IMR-90 (cell line): ENCODE results near the gene SLC31A1. TPM values are rescaled to one million over a fixed set of nuclear protein-coding genes. Genes with fewer than 3 reads are reported as not detected.

Experiments used
- ATAC-seq: fragments of 200-7000 bp; cut with Tn5 transposase; 2 replicates; pipeline ENCODE4 v1.9.1; 2020; ENCODE audit warnings: low read depth, mild to moderate bottlenecking, moderate library complexity
- BruUV-seq: library from RNA; stranded (reverse); fragments of 400-500 nt; replicated peaks from 2 replicates; lab custom pipeline; 2021; lab: Mats Ljungman, UMichigan
- CTCF ChIA-PET: fragments of 300-600 bp; formaldehyde crosslinking; extraction: SDS; loops from one replicate; lab custom pipeline; 2021; ENCODE audit warnings: antibody characterized with exemption; lab: Yijun Ruan, JAX
- POLR2A ChIA-PET: fragments of 300-600 bp; sonication (Branson Sonifier 250); formaldehyde crosslinking; loops from one replicate; lab custom pipeline; 2022; ENCODE audit warnings: antibody characterized with exemption; ENCODE audit not compliant: unreplicated experiment; lab: Charles Lee
- DNase-seq: peaks from one replicate; pipeline ENCODE4 v3.0.0; 2013
- H2AFZ ChIP-seq: replicated peaks from 2 replicates; pipeline ENCODE3; 2013; ENCODE audit warnings: low read length, mild to moderate bottlenecking; ENCODE audit not compliant: poor library complexity
- H2AK5ac ChIP-seq: 2 replicates; pipeline ENCODE4 v1.6.1; 2013; ENCODE audit warnings: low read depth, low read length, inconsistent platforms
- H2AK9ac ChIP-seq: replicated peaks from 2 replicates; pipeline ENCODE3; 2013; ENCODE audit warnings: mild to moderate bottlenecking, low read depth, low read length, moderate library complexity; ENCODE audit not compliant: poor library complexity
- H2BK120ac ChIP-seq: 2 replicates; pipeline ENCODE4 v1.6.1; 2013; ENCODE audit warnings: low read depth, low read length, inconsistent platforms
- H2BK15ac ChIP-seq: 3 replicates; pipeline ENCODE4 v1.6.1; 2013; ENCODE audit warnings: low read depth, low read length, inconsistent platforms
- H2BK20ac ChIP-seq: 2 replicates; pipeline ENCODE4 v1.6.1; 2013; ENCODE audit warnings: low read depth, mild to moderate bottlenecking, inconsistent platforms, low read length, moderate library complexity
- H2BK5ac ChIP-seq: 2 replicates; pipeline ENCODE4 v1.6.1; 2013; ENCODE audit warnings: mild to moderate bottlenecking, low read depth, low read length, inconsistent platforms; ENCODE audit not compliant: poor library complexity, severe bottlenecking
- H3K14ac ChIP-seq: replicated peaks from 2 replicates; pipeline ENCODE4 v1.6.1; 2013; ENCODE audit warnings: low read depth, low read length, inconsistent platforms
- H3K18ac ChIP-seq: 2 replicates; pipeline ENCODE4 v1.6.1; 2013; ENCODE audit warnings: low read depth, low read length, control low read depth
- H3K23ac ChIP-seq: 2 replicates; pipeline ENCODE4 v1.6.1; 2013; ENCODE audit warnings: low read depth, low read length, inconsistent platforms
- H3K27ac ChIP-seq: 2 replicates; pipeline ENCODE4 v1.5.1; 2013; ENCODE audit warnings: mild to moderate bottlenecking, control low read depth, low read length; ENCODE audit not compliant: insufficient read depth
- H3K27me3 ChIP-seq: 2 replicates; pipeline ENCODE4 v1.6.1; 2013; ENCODE audit warnings: low read length; ENCODE audit not compliant: control insufficient read depth, insufficient read depth
- H3K36me3 ChIP-seq: 2 replicates; pipeline ENCODE4 v1.6.1; 2013; ENCODE audit warnings: low read length, mixed read lengths; ENCODE audit not compliant: control insufficient read depth, insufficient read depth
- H3K4ac ChIP-seq: 2 replicates; pipeline ENCODE4 v1.6.1; 2013; ENCODE audit warnings: low read depth, low read length, inconsistent platforms
- H3K4me1 ChIP-seq: 2 replicates; pipeline ENCODE4 v1.6.1; 2013; ENCODE audit warnings: low read length, mixed read lengths; ENCODE audit not compliant: control insufficient read depth, insufficient read depth
- H3K4me2 ChIP-seq: 2 replicates; pipeline ENCODE4 v1.6.1; 2013; ENCODE audit warnings: low read depth, mild to moderate bottlenecking, control low read depth, low read length, moderate library complexity
- H3K4me3 ChIP-seq: 2 replicates; pipeline ENCODE4 v1.5.1; 2013; ENCODE audit warnings: low read depth, mild to moderate bottlenecking, control low read depth, low read length, moderate library complexity; ENCODE audit not compliant: insufficient read depth
- H3K56ac ChIP-seq: 2 replicates; pipeline ENCODE4 v1.6.1; 2013; ENCODE audit warnings: low read length, inconsistent platforms; ENCODE audit not compliant: insufficient read depth; ENCODE audit errors: extremely low read depth
- H3K79me1 ChIP-seq, 2 experiments: 2 replicates each; pipeline ENCODE4 v1.6.1; 2013; ENCODE audit warnings: low read length in 2 of 2, inconsistent platforms in 1 of 2, low read depth in 1 of 2
- H3K9ac ChIP-seq: 2 replicates; pipeline ENCODE4 v1.6.1; 2013; ENCODE audit warnings: low read depth, low read length, control low read depth
- H3K9me1 ChIP-seq: 2 replicates; pipeline ENCODE4 v1.6.1; 2013; ENCODE audit warnings: low read length, inconsistent platforms; ENCODE audit not compliant: insufficient read depth
- H3K9me3 ChIP-seq: 2 replicates; pipeline ENCODE4 v1.6.1; 2013; ENCODE audit warnings: low read length; ENCODE audit not compliant: control insufficient read depth, insufficient read depth
- H4K20me1 ChIP-seq: 2 replicates; pipeline ENCODE4 v1.6.1; 2013; ENCODE audit warnings: low read length, inconsistent platforms; ENCODE audit not compliant: insufficient read depth
- H4K5ac ChIP-seq: 2 replicates; pipeline ENCODE4 v1.6.1; 2013; ENCODE audit warnings: mild to moderate bottlenecking, low read depth, low read length, control low read depth
- H4K8ac ChIP-seq, 2 experiments: 2 replicates each; pipeline ENCODE4 v1.6.1; 2013; ENCODE audit warnings: low read depth in 2 of 2, low read length in 2 of 2, control low read depth in 1 of 2, inconsistent platforms in 1 of 2
- H4K91ac ChIP-seq: 2 replicates; pipeline ENCODE4 v1.6.1; 2013; ENCODE audit warnings: low read depth, low read length, inconsistent platforms; ENCODE audit not compliant: insufficient read depth
- CEBPB ChIP-seq: IDR thresholded peaks from 2 replicates; pipeline ENCODE4 v1.6.1; 2012; ENCODE audit warnings: low read depth, low read length, improper control_type of control experiment
- CHD1 ChIP-seq: IDR thresholded peaks from 2 replicates; pipeline ENCODE4 v1.6.1; 2012; ENCODE audit warnings: low read depth, low read length, improper control_type of control experiment
- CTCF ChIP-seq: conservative IDR thresholded peaks from 2 replicates; pipeline ENCODE4 v1.5.1; 2012; ENCODE audit warnings: mild to moderate bottlenecking, low read depth, low read length, improper control_type of control experiment
- ELK1 ChIP-seq: fragments of 150-350 bp; IDR thresholded peaks from 2 replicates; pipeline ENCODE4 v1.6.1; 2016; ENCODE audit warnings: low read depth, mild to moderate bottlenecking, low read length, moderate library complexity, borderline replicate concordance
- FOS ChIP-seq: fragments of 150-350 bp; IDR thresholded peaks from 2 replicates; pipeline ENCODE4 v1.6.1; 2016; ENCODE audit warnings: low read depth, low read length
- MAFK ChIP-seq: IDR thresholded peaks from 2 replicates; pipeline ENCODE4 v1.6.1; 2012; ENCODE audit warnings: low read depth, low read length, improper control_type of control experiment
- MAZ ChIP-seq: IDR thresholded peaks from 2 replicates; pipeline ENCODE4 v1.6.1; 2012; ENCODE audit warnings: low read depth, mild to moderate bottlenecking, low read length, improper control_type of control experiment, moderate library complexity, borderline replicate concordance
- MXI1 ChIP-seq: IDR thresholded peaks from 2 replicates; pipeline ENCODE4 v1.6.1; 2012; ENCODE audit warnings: low read depth, mild to moderate bottlenecking, low read length, moderate library complexity, borderline replicate concordance
- POLR2A ChIP-seq: IDR thresholded peaks from 2 replicates; pipeline ENCODE4 v1.6.1; 2012; ENCODE audit warnings: mild to moderate bottlenecking, low read depth, low read length
- RAD21 ChIP-seq: IDR thresholded peaks from 2 replicates; pipeline ENCODE4 v1.6.1; 2012; ENCODE audit warnings: low read length, improper control_type of control experiment
- RCOR1 ChIP-seq: IDR thresholded peaks from 2 replicates; pipeline ENCODE4 v1.6.1; 2012; ENCODE audit warnings: mild to moderate bottlenecking, low read length, improper control_type of control experiment; ENCODE audit not compliant: insufficient replicate concordance
- SMC3 ChIP-seq: fragments of 150-350 bp; IDR thresholded peaks from 2 replicates; pipeline ENCODE4 v1.6.1; 2016; ENCODE audit warnings: low read depth, mild to moderate bottlenecking, antibody characterized with exemption, low read length, moderate library complexity
- USF2 ChIP-seq: fragments of 150-350 bp; IDR thresholded peaks from 2 replicates; pipeline ENCODE4 v1.6.1; 2017; ENCODE audit warnings: mild to moderate bottlenecking, antibody characterized with exemption, low read length, low read depth
- WGBS, 2 experiments: methylation state at CpG; one replicate each; pipeline versions ENCODE4 v1.1.5 to v1.1.7; 2013; ENCODE audit warnings: missing lambda C conversion rate in 2 of 2; ENCODE audit not compliant: insufficient read length in 1 of 2; ENCODE audit errors: extremely low coverage in 2 of 2; 5-methylcytosine and 5-hydroxymethylcytosine counted together
- dilution Hi-C: fragments of 300-500 bp; cut with HindIII; formaldehyde crosslinking; loops from one replicate; pipeline ENCODE4 v1.14.3; 2018; ENCODE audit warnings: low sequenced_read_pairs; ENCODE audit not compliant: unreplicated experiment
- in situ Hi-C: fragments of 300-500 bp; cut with MboI; formaldehyde crosslinking; loops from 3 replicates; pipeline ENCODE4 v1.14.3; 2019; ENCODE audit warnings: low sequenced_read_pairs, inconsistent platforms, mixed read lengths
- intact Hi-C: fragments of 100-400 bp; cut with micrococcal nuclease; formaldehyde crosslinking; loops from 2 replicates; pipeline ENCODE4 v1.10.0; 2022
- polyA plus RNA-seq, 3 experiments: library from polyadenylated mRNA; depleted of rRNA; stranded (reverse); fragments of >200 nt; gene quantifications; 2 replicates each; pipeline ENCODE4 v1.2.3, GENCODE V29; 2012; ENCODE audit warnings: low replicate concordance in 1 of 3
- total RNA-seq: library from RNA; depleted of rRNA; stranded (reverse); fragments of >200 nt; gene quantifications from 2 replicates; pipeline ENCODE4 v1.2.3, GENCODE V29; 2012

SLC31A1 gene
- total and polyA plus RNA-seq, 2 of the 4 experiments (the other 2 are of a cell fraction) = 17.9 to 23.3 TPM

DNA sequence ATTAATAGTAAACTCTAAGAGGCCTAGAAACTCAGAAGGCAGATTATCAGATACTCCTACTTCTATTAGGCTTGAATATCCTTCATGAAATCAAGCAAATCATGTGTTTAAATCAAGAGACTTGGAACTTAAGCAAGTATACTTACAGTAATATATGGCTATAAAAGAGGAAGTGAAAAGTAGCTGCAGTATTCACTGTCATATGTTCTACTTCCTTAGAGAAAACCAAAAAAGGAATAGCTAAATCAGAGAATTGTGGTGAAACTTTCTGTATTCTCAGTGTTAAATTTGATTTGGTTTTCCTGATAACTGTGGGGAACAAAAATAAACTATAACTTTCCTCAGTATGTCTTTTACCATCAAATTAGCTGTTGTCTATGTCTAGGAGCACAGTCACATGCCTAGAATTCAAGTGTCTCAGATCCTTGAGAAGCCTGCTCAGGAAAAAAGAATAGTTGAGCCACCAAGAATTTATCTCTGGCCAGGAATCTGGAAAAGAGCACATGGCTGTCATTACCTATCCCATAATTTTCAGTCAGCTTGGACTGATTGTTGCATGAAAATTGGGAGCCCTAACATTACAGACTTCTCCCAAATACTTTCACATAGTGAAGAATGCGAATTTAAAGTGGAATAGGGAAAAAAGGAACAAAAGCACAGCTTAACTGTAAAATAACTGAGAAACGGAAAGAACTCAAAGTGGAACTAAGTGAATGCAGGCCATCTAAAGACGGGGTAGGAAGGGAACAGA, 2.0 kb upstream of the SLC31A1 start:
- peaks cover 7% of the 10 kb centered on the region for H4K20me1 ChIP-seq
- H3K4me2 ChIP-seq = peak overlapping the region; percentile 98; the same call in 1 of the 2 replicates

More for the DNA sequence above, 2.0 kb upstream of the SLC31A1 start:
- DNase-seq (no peak), ATAC-seq (no peak)
- H3K4ac ChIP-seq = no peak overlapping the region
- no peak overlapping the region for H3K56ac ChIP-seq
- H4K8ac ChIP-seq = no peak overlapping the region
- H4K91ac ChIP-seq = no peak overlapping the region
- peaks cover 5% of the 10 kb centered on the region; the same call in 1 of the 2 replicates for H3K4me1 ChIP-seq
- no peaks in the 10 kb centered on the region for H3K27me3 ChIP-seq
- H3K23ac ChIP-seq = no peak overlapping the region
- peaks cover 2% of the 10 kb centered on the region; the same call in 1 of the 2 replicates for H3K36me3 ChIP-seq
- intact Hi-C loops (no loop called here), in situ Hi-C loops (no loop called here), dilution Hi-C loops (no loop called here)
- H2BK15ac ChIP-seq = no peak overlapping the region
- H2AK9ac ChIP-seq = no peak overlapping the region
- H3K9ac ChIP-seq = no peak overlapping the region
- H2BK20ac ChIP-seq = no peak overlapping the region
- no peak overlapping the region for H3K14ac ChIP-seq
- no peak overlapping the region for H3K18ac ChIP-seq
- H3K79me1 ChIP-seq = peaks cover 36 to 62% of the 10 kb centered on the region in 2 experiments
- no TSS peak for BruUV-seq
- ChIA-PET CTCF (no interaction called here), POLR2A (interaction anchor here (0.6 kb wide), 1 partner anchor 1208 kb away, joined by 3 read pairs; no protein-coding TSS in a partner anchor)
- no peaks in the 10 kb centered on the region for H3K9me1 ChIP-seq
- no peak overlapping the region for H2BK5ac ChIP-seq
- no peak overlapping the region for H2AFZ ChIP-seq
- H4K5ac ChIP-seq = no peak overlapping the region
- no peak overlapping the region for H2AK5ac ChIP-seq
- H3K9me3 ChIP-seq = no peaks in the 10 kb centered on the region
- no peak overlapping the region for H3K4me3 ChIP-seq
- WGBS, 2 experiments = 90% methylated on average over 2 of the region's 3 CpGs; no CpG with 5 or more reads in 1 of the 2 experiments
- no peak overlapping the region for H2BK120ac ChIP-seq
- H3K27ac ChIP-seq = no peak overlapping the region
- TF ChIP-seq CTCF (no peak), SMC3 (no peak), POLR2A (no peak), MAZ (no peak), CHD1 (no peak), CEBPB (no peak), RCOR1 (no peak), USF2 (no peak), MXI1 (no peak), ELK1 (no peak), MAFK (no peak), FOS (no peak), RAD21 (no peak)
